Loucy (cell line): ENCODE data around the gene POU2F3.

Experiments
- H2AFZ ChIP-seq: fragments of 200-600 bp; sonication (generic); 2 replicates; pipeline ENCODE4 v1.6.0; 2016; ENCODE audit warnings: antibody characterized with exemption, mild to moderate bottlenecking, low read length, moderate library complexity
- H3F3A ChIP-seq: fragments of 200-600 bp; 2 replicates; pipeline ENCODE4 v1.6.0; 2016; ENCODE audit warnings: antibody characterized with exemption, low read depth, mild to moderate bottlenecking
- H3K27me3 ChIP-seq: fragments of 200-600 bp; sonication (generic); 2 replicates; pipeline ENCODE4 v1.6.1; 2014; ENCODE audit warnings: low read length, mild to moderate bottlenecking; ENCODE audit not compliant: insufficient read depth, poor library complexity, severe bottlenecking
- H3K36me3 ChIP-seq: fragments of 200-600 bp; sonication (generic); 2 replicates; pipeline ENCODE4 v1.6.1; 2016; ENCODE audit warnings: low read length; ENCODE audit not compliant: insufficient read depth
- H3K4me1 ChIP-seq: fragments of 200-600 bp; sonication (generic); 2 replicates; pipeline ENCODE4 v1.5.1; 2014; ENCODE audit warnings: low read length, mild to moderate bottlenecking; ENCODE audit not compliant: insufficient read depth, poor library complexity, severe bottlenecking
- H3K4me2 ChIP-seq: fragments of 200-600 bp; sonication (generic); 2 replicates; pipeline ENCODE4 v1.6.0; 2014; ENCODE audit warnings: antibody characterized with exemption, low read length, low read depth, mild to moderate bottlenecking; ENCODE audit not compliant: poor library complexity, severe bottlenecking
- H3K4me3 ChIP-seq: fragments of 200-600 bp; sonication (generic); 2 replicates; pipeline ENCODE4 v1.5.1; 2014; ENCODE audit warnings: low read length, mild to moderate bottlenecking, mixed read lengths; ENCODE audit not compliant: poor library complexity, severe bottlenecking
- H3K79me2 ChIP-seq: fragments of 200-600 bp; sonication (generic); 2 replicates; pipeline ENCODE4 v1.6.1; 2014; ENCODE audit warnings: low read length; ENCODE audit not compliant: insufficient read depth
- H3K9ac ChIP-seq: fragments of 200-600 bp; sonication (generic); 2 replicates; pipeline ENCODE4 v1.6.0; 2014; ENCODE audit warnings: mild to moderate bottlenecking, low read depth, low read length, moderate library complexity; ENCODE audit not compliant: poor library complexity, severe bottlenecking
- H3K9me2 ChIP-seq: fragments of 200-600 bp; sonication (generic); replicated peaks from 2 replicates; pipeline ENCODE4 v1.6.1; 2016; ENCODE audit warnings: low read depth, low read length, mixed read lengths
- H3K9me3 ChIP-seq: fragments of 200-600 bp; sonication (generic); 2 replicates; pipeline ENCODE4 v1.6.1; 2014; ENCODE audit warnings: mild to moderate bottlenecking, antibody characterized with exemption, low read length, low read depth; ENCODE audit not compliant: insufficient read depth
- H4K20me1 ChIP-seq: fragments of 200-600 bp; sonication (generic); 2 replicates; pipeline ENCODE4 v1.6.0; 2014; ENCODE audit warnings: antibody characterized with exemption, low read length, mild to moderate bottlenecking; ENCODE audit not compliant: insufficient read depth, poor library complexity, severe bottlenecking
- CTCF ChIP-seq: fragments of 200-600 bp; sonication (generic); conservative IDR thresholded peaks from 2 replicates; pipeline ENCODE4 v1.5.1; 2014; ENCODE audit warnings: mild to moderate bottlenecking, antibody characterized with exemption, low read length
- EZH2phosphoT487 ChIP-seq: fragments of 200-600 bp; IDR thresholded peaks from 2 replicates; pipeline ENCODE4 v1.6.1; 2018; ENCODE audit warnings: antibody characterized with exemption, mild to moderate bottlenecking, moderate library complexity, borderline replicate concordance

POU2F3 gene

DNA sequence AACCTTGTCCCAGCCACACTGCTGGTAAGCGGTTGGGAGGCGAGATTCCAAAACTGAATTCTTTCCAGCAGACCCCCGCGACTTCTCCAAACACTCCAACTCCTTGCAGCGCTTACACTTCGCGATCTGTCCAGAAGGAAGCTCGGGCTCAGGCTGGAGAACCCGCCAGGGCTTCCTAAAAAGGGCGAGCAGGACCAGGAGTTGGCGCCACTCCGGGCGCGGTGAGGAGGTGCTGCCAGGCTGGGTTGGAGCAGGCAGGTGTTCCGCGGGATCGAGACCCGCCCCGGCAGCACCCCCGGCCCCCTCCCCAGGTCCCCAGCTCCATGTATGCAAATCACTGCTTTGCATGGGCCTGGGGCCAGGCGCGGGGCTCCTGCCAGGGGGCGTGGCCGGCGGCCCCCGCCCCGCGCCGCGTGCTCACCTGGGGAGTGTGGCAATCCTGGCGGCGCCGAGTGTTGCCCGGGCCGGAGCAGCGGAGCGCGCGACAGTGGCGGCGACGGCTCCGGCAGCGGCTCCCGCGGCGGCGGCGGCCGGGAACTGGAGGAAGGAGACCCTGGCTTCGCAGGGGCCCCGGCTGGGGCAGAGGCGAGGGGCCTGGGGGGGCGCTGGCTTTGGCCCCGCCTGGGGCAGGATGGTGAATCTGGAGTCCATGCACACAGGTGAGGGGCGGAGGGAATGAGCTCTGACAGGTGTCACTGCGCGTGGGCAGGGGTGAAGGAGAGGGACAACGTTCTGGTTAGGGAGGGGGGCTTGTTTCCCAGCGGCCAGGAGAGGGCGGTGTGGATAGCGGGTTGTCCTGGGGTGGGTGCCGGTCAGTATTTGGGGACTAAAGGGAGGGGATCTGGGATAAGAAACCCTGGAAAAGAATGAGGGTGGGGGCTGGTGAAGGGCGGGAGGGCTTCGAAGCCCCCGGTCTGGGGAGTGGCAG lies at the start of gene POU2F3:
Gene POU2F3 (plus strand): TSS at position 428 of the 928 bp plus-strand sequence. CDS start 204 bp downstream, at position 632.
- no peak within 1 kb of the TSS for H3K4me3 ChIP-seq

GRCh38 chr11:120191058-120191457 lies 48.9 kb upstream of the POU2F3 start:
- no peak overlapping the region for H2AFZ ChIP-seq
- H3F3A ChIP-seq = no peaks in the 10 kb centered on the region
- H3K4me3 ChIP-seq = no peak overlapping the region
- no peaks in the 10 kb centered on the region for H3K27me3 ChIP-seq
- no peaks in the 10 kb centered on the region for H3K9me3 ChIP-seq
- H3K4me2 ChIP-seq = no peak overlapping the region
- no peak for TF ChIP-seq EZH2phosphoT487
- no peak for TF ChIP-seq CTCF
- no peaks in the 10 kb centered on the region for H4K20me1 ChIP-seq
- no peak overlapping the region for H3K9ac ChIP-seq
- no peaks in the 10 kb centered on the region for H3K79me2 ChIP-seq
- H3K9me2 ChIP-seq = no peaks in the 10 kb centered on the region
- H3K4me1 ChIP-seq = no peaks in the 10 kb centered on the region
- H3K36me3 ChIP-seq = no peaks in the 10 kb centered on the region

More for the DNA sequence above, at the start of gene POU2F3:
- Histone ChIP-seq H3K4me1 (no peaks in the 10 kb centered on the region), H4K20me1 (no peaks in the 10 kb centered on the region), H3K9me2 (no peaks in the 10 kb centered on the region), H3K4me2 (no peak within 1 kb of the TSS), H3K27me3 (no peaks in the 10 kb centered on the region), H3K79me2 (no peaks in the 10 kb centered on the region), H3F3A (no peaks in the 10 kb centered on the region), H3K9me3 (no peaks in the 10 kb centered on the region), H3K36me3 (no peaks in the 10 kb centered on the region), H2AFZ (no peak within 1 kb of the TSS), H3K9ac (no peak within 1 kb of the TSS)
- TF ChIP-seq CTCF = no peak; the same call in 1 of the 2 replicates

GRCh38 chr11:120192831-120193625 lies 46.9 kb upstream of the POU2F3 start:
- H3K9me2 ChIP-seq = no peaks in the 10 kb centered on the region
- no peaks in the 10 kb centered on the region for H3K4me1 ChIP-seq
- no peak overlapping the region for H2AFZ ChIP-seq
- no peaks in the 10 kb centered on the region for H3F3A ChIP-seq
- H3K9me3 ChIP-seq = no peaks in the 10 kb centered on the region
- no peaks in the 10 kb centered on the region for H3K79me2 ChIP-seq
- TF ChIP-seq CTCF (no peak), EZH2phosphoT487 (no peak)
- no peak overlapping the region for H3K9ac ChIP-seq
- no peaks in the 10 kb centered on the region for H3K27me3 ChIP-seq
- H4K20me1 ChIP-seq = no peaks in the 10 kb centered on the region
- no peak overlapping the region for H3K4me3 ChIP-seq
- H3K4me2 ChIP-seq = no peak overlapping the region
- no peaks in the 10 kb centered on the region for H3K36me3 ChIP-seq
